IMR-90 (cell line): ENCODE data around the gene CD69.

Experiments
- BHLHE40 ChIP-seq: fragments of 150-350 bp; IDR thresholded peaks from 2 replicates; pipeline ENCODE4 v1.6.1; 2016; ENCODE audit warnings: mild to moderate bottlenecking, low read depth, low read length
- CTCF ChIP-seq: conservative IDR thresholded peaks from 2 replicates; pipeline ENCODE4 v1.5.1; 2012; ENCODE audit warnings: mild to moderate bottlenecking, low read depth, low read length, improper control_type of control experiment
- ELK1 ChIP-seq: fragments of 150-350 bp; IDR thresholded peaks from 2 replicates; pipeline ENCODE4 v1.6.1; 2016; ENCODE audit warnings: low read depth, mild to moderate bottlenecking, low read length, moderate library complexity, borderline replicate concordance
- FOS ChIP-seq: fragments of 150-350 bp; IDR thresholded peaks from 2 replicates; pipeline ENCODE4 v1.6.1; 2016; ENCODE audit warnings: low read depth, low read length
- MAFK ChIP-seq: IDR thresholded peaks from 2 replicates; pipeline ENCODE4 v1.6.1; 2012; ENCODE audit warnings: low read depth, low read length, improper control_type of control experiment
- MAZ ChIP-seq: IDR thresholded peaks from 2 replicates; pipeline ENCODE4 v1.6.1; 2012; ENCODE audit warnings: low read depth, mild to moderate bottlenecking, low read length, improper control_type of control experiment, moderate library complexity, borderline replicate concordance
- MXI1 ChIP-seq: IDR thresholded peaks from 2 replicates; pipeline ENCODE4 v1.6.1; 2012; ENCODE audit warnings: low read depth, mild to moderate bottlenecking, low read length, moderate library complexity, borderline replicate concordance
- NFE2L2 ChIP-seq: fragments of 150-350 bp; IDR thresholded peaks from 2 replicates; pipeline ENCODE4 v1.6.1; 2016; ENCODE audit warnings: low read depth, mild to moderate bottlenecking, low read length
- POLR2A ChIP-seq: IDR thresholded peaks from 2 replicates; pipeline ENCODE4 v1.6.1; 2012; ENCODE audit warnings: mild to moderate bottlenecking, low read depth, low read length
- RAD21 ChIP-seq: IDR thresholded peaks from 2 replicates; pipeline ENCODE4 v1.6.1; 2012; ENCODE audit warnings: low read length, improper control_type of control experiment
- RFX5 ChIP-seq: IDR thresholded peaks from 2 replicates; pipeline ENCODE4 v1.8.0; 2012; ENCODE audit warnings: low read depth, mild to moderate bottlenecking, low read length, moderate library complexity
- SMC3 ChIP-seq: fragments of 150-350 bp; IDR thresholded peaks from 2 replicates; pipeline ENCODE4 v1.6.1; 2016; ENCODE audit warnings: low read depth, mild to moderate bottlenecking, antibody characterized with exemption, low read length, moderate library complexity
- USF2 ChIP-seq: fragments of 150-350 bp; IDR thresholded peaks from 2 replicates; pipeline ENCODE4 v1.6.1; 2017; ENCODE audit warnings: mild to moderate bottlenecking, antibody characterized with exemption, low read length, low read depth

GRCh38 chr12:9710584-9711375 is 49.9 kb downstream of the CD69 start:
- no peak for TF ChIP-seq CTCF
- no peak for TF ChIP-seq POLR2A
- no peak for TF ChIP-seq SMC3
- no peak for TF ChIP-seq MXI1
- no peak for TF ChIP-seq MAZ
- no peak for TF ChIP-seq RAD21
- no peak for TF ChIP-seq FOS
- TF ChIP-seq USF2 = no peak
- TF ChIP-seq BHLHE40 = no peak
- no peak for TF ChIP-seq MAFK
- no peak for TF ChIP-seq RFX5
- TF ChIP-seq ELK1 = no peak
- TF ChIP-seq NFE2L2 = no peak
